ENCODE measurements around the gene FARP2.

DNA sequence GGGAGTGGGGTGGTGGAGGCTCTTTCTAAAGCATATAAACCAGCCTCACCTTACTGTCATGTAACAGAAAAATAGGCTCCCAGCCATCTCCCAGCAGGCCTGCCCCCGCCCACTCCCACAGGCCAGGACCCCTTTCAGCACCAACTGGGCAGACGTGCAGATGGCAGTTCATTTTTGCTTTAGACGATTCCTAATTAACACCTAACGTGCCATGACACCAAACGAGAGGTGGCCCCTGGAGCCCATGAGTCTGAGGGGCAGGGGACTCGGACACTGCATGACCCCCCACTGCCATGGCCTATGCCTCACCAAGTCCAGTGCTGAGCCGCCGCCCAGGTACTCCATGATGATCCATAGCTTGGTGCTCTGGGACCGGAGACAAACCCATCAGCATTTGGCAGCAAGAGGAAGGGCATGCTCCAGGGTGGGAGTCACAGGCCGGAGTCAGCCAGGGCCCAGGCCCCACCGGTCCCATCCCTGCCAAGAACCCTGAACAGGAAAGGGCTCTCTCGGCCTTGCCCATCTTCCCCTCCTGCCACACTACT, 144.4 kb downstream of the FARP2 start:
- TF ChIP-seq, protein P1, sequence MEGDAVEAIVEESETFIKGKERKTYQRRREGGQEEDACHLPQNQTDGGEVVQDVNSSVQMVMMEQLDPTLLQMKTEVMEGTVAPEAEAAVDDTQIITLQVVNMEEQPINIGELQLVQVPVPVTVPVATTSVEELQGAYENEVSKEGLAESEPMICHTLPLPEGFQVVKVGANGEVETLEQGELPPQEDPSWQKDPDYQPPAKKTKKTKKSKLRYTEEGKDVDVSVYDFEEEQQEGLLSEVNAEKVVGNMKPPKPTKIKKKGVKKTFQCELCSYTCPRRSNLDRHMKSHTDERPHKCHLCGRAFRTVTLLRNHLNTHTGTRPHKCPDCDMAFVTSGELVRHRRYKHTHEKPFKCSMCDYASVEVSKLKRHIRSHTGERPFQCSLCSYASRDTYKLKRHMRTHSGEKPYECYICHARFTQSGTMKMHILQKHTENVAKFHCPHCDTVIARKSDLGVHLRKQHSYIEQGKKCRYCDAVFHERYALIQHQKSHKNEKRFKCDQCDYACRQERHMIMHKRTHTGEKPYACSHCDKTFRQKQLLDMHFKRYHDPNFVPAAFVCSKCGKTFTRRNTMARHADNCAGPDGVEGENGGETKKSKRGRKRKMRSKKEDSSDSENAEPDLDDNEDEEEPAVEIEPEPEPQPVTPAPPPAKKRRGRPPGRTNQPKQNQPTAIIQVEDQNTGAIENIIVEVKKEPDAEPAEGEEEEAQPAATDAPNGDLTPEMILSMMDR (IDR thresholded peaks at IDR 0.05) = no peak
- no peak for TF ChIP-seq POLR2A (IDR thresholded peaks at IDR 0.05)
